ENCODE results near the gene AKAIN1.

AKAIN1 gene, protein sequence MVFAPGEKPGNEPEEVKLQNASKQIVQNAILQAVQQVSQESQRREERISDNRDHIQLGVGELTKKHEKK

GRCh38 chr18:5197032-5197434, at the start of gene AKAIN1:
TSS of gene AKAIN1 (minus strand) at chr18:5197257. CDS start at chr18:5197053, 204 bp downstream.
- DNase-seq = peak; percentile 35

DNA sequence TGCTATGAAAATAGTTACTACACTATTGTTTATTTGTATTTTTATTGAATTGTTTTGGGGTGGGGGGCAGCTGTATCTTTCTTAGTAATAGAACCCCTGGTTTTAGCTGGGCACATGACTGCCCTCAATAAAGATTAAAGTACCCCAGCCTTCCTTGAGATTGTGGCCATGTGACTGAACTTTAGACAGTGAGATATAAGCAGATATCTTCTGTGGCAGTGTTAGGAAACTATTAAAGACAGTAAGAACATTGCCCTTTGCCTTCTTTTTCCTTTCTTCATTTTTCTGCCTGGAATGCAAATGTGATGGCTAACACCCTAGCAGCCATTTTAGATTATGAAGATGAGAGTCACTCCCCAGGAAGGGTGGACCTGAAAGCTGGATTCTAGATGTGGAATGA, 47.9 kb upstream of the AKAIN1 start:
- DNase-seq = no peak

GRCh38 chr18:5239447-5239846, 42.4 kb upstream of the AKAIN1 start:
- DNase-seq = no peak

DNA sequence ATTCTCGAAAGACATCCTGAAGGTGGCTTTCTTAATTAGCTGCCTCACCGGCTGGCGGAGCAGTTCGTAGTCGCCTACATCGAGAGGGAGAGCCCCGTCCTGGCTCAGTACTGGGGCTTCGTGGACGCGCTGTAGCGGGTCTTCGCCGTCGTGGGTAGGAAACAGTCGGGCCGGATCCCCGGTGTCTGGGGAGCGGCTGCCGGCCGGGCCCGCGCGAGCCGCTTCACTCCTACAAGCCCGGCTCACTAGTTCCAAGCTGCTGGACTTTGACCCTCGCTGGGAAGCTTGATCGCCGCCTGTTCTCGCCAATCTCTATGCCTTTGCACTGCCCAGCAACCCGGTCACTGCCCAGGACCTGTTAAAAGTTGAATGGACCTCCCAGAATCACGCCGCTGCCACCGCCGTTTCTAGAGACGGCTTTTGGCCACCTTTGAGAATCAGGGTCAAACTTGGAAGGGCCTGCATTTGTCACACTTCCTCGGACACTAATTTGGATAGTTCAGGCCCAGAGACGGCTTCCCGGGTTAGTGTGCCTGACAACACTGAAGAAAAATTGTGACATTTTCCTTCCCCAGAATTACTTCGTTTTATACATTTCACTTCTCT, 41.4 kb upstream of the AKAIN1 start:
- DNase-seq = peak; percentile 43

DNA sequence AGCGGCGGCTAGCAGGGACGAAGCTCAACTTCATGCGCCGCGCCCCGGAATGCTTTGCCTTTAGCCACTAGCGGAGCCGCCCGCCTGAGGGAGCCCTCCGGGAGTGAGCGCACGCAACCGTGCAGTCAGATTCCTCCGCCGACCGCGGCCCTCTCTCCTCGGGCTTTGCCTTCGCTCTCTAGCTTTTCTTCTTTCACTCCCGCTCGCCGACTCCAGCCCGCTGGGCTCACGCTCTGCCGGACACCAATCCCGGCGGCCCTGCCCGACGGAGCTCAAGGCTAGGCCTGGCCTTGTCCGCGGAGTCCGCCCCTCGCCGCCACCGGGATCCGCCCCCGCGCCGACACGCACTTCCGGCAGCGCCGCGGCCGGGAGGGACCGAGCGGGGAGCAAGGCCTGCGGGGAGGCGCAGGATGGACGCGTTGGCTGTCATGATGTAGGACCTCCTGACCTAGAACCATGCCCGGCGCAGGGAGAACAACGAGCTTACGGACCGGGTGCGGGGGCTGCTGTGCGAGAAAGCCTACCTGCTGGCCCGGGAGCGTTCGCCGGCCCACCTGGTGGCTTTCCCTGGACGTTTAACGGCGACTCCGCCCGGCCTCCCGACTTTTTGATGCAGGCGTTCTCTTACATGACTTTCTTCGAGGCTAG, 40.8 kb upstream of the AKAIN1 start:
- peak; percentile 89 for DNase-seq

GRCh38 chr18:5237083-5237722, 40.1 kb upstream of the AKAIN1 start:
- no peak for DNase-seq

GRCh38 chr18:5214583-5215351, 17.7 kb upstream of the AKAIN1 start:
- DNase-seq = no peak

DNA sequence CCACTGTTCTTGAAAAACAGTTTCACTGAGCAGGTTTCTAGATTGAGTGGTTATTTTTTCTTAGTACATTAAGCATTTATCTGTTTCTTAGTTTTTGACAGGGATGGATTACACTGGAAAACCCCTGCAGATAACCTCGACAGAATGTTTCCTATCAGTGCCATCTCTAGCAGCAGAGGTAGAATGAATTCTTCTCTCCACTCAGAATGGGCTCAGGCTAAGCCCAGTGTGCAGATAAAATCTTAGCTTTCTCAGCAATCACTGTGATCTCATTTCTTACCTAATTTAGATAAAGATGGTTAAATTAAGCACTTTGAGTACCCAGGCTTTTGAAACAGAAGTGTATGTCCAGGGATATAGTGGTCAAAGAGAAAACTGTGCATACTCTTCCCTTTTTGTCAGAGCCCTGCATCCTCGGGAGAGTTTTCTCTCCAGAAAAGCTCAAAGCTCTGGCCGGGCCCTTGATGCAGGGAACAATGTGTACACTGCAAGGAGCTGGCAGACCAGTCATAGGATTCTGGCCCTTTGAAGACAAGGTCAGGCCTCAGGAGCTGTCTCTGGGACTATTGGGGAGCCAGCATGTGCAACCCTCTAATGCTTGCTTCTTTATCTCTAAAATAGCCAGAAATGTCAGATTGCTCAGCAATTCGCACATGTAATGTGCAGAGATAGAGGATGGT, 10.6 kb upstream of the AKAIN1 start:
- no peak for DNase-seq

- no peak for DNase-seq
Measured at GRCh38 chr18:5198311-5198710, 1.3 kb upstream of the AKAIN1 start.

- DNase-seq = no peak
Measured at GRCh38 chr18:5197461-5197860, 404 bp upstream of the AKAIN1 start.

DNA sequence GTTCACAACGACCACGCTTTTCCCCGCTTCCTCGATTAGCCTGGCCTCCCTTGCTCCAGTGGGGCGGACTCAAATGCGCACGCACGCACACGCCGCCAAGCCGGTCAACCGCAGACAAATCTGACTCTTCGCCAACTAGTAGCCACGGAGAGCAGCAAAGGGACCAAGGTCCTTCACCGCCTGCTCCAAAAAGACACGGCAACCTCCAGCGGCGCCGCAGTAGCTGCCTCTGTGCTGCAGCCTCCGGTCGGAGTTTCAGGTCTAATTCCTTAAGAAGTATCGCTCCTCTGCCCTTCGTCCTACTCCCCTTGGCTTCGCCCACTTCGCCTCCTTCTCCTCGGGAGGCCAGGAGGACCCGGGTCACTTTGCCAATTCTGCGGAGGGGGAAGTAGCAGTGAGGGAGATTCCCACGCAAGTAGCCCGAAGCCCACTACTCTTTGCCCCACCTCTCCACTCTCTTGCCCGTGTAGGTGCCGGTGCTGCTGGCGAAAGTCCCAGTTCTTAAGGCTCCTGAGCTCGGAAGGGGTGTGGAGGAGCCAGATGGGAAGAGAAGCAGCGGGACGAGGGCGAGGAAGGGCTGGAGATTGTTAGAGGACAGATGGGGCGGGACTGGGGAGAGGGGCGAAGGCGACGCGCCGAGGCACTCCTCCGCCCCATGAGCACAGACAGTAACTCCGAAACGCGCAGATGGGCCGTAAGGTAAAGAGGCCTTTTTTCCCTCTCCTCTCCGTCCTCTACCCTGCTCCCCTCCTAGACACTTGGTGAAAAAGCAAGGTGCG, 615 bp downstream of the AKAIN1 start:
- no peak for DNase-seq

DNA sequence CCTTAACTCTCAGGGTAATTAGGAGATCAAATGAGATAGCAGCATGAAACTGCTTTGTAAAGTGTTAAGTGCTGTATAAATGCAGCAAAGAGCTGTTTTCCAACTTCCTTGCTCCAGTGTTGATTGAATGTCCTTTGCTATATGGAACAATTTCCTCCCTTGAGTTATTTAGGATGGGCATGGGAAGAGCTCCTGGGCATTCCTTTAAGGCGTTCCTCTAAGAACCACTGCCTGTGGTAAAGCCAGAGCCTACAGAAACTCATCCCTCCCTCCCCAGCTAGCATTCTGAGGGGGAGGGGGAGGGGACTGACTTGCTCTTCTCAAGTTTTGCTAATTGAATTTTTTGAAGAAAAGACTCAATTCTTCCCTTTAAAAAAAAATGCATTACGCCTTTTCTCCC, 1.4 kb downstream of the AKAIN1 start:
- no peak for DNase-seq

- no peak for DNase-seq
Measured at GRCh38 chr18:5180254-5180653, 16.8 kb downstream of the AKAIN1 start.

DNA sequence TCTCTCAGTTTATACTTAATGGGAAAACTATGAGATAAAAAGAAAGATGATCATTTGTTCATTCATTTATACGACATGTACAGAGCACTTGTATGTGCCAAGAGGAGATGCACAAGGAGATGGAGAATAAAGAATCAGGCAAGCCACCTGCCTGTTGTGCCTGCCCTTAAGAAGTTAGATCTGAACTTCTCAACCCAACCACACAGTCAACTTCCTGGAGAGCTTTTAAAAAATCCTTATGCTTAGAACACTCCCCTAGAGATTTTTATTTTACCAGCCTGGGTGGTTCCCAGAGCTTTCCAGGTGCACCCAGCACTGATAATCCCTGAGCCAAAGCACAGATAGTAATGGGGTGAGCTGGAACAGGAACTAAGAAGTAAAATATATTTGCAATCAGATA, 18.5 kb downstream of the AKAIN1 start:
- DNase-seq = no peak

GRCh38 chr18:5175378-5175777, 21.7 kb downstream of the AKAIN1 start:
- no peak for DNase-seq

DNA sequence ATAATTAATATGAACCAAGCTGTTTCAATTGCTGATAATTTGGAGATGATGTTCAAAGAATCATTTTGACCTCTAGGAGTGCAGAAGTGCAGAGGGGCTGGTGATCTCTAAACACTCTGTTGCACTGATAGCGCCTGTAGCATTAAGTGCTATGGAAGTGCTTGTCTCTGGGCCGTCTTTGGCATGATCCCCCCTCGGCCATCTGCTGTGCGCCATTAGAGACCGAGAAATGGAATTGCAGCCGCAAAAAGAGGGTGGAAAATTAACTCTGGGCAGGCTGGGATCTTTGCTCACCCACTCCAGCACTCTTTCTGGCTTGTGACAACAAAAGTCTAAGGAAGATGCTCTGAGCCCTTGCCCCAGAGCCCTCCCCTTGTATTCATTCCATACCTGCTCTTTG, 23.4 kb downstream of the AKAIN1 start:
- no peak for DNase-seq

GRCh38 chr18:5173236-5173635, 23.8 kb downstream of the AKAIN1 start:
- no peak for DNase-seq

DNA sequence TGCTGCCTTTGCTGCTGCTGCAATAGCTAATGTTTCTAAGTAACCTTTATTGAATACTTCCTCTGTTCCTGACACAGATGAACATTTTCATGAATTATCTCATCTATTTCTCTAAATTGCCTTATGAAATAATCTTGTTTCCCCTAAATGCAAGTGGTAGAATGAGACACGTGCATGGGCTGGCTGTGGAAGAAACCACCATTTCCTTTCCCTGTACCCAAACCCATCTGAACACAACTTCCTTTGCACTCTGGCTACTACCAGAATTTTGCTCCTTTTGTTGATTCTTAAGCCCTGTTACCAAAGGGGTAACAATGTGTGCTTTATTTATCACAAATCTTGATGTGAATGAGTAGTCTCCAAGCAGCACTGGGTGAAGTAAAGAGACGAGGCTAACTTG, 29.2 kb downstream of the AKAIN1 start:
- no peak for DNase-seq

GRCh38 chr18:5166606-5167280, 30.3 kb downstream of the AKAIN1 start:
- DNase-seq = no peak

GRCh38 chr18:5164903-5165302, 32.2 kb downstream of the AKAIN1 start:
- DNase-seq = no peak

- DNase-seq = no peak
Measured at GRCh38 chr18:5162111-5162510, 34.9 kb downstream of the AKAIN1 start.

DNA sequence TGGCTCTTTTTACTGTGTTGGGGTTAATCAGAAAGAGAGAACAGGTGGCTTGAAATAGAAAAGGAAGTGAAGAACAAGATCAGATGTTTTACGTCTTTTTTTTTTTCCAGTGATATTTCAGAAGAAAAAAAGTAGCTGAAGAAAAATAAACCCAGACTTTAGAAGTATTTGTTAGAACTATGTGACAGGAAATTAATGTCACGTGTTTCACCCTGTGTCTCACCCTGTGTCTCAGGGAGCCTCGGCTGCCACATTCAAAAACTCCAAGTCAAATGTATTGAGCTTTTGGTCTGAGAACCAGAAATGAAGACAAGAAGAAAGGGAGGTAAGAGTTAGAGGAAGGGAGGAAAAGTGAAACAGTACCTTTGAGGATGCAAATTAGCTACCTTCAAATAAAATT, 38.0 kb downstream of the AKAIN1 start:
- no peak for DNase-seq
